ENCODE results near the gene FOXP1.
A peak's percentile ranks its signal among the peaks of the same experiment; 100 is the strongest.

FOXP1 gene

GRCh38 chr3:71119171-71119570, 464.4 kb downstream of the FOXP1 start:
- Histone ChIP-seq H3K27ac (ENCODE audit: low read depth in 2 of 2, low read length in 2 of 2) (peak overlapping the region; percentile 54 to 81), H3K9ac (ENCODE audit: low read depth in 1 of 2, low read length in 2 of 2) (peak overlapping the region in 1 of 2 donors; percentile 44), H3K4me3 (ENCODE audit: low read length in 2 of 2) (peak overlapping the region in 1 of 2 donors; percentile 25), H3K27me3 (ENCODE audit: control insufficient read depth in 2 of 2, insufficient read depth in 2 of 2, low read length in 2 of 2) (no peaks in the 10 kb centered on the region), H3K4me1 (ENCODE audit: control insufficient read depth in 2 of 2, insufficient read depth in 2 of 2, low read length in 2 of 2) (peaks cover 15 to 40% of the 10 kb centered on the region in 2 donors), H3K36me3 (ENCODE audit: control insufficient read depth in 2 of 2, insufficient read depth in 2 of 2, low read length in 2 of 2) (peaks cover 0 to 4% of the 10 kb centered on the region in 2 donors), H3K9me3 (ENCODE audit: control insufficient read depth in 2 of 2, low read length in 2 of 2) (no peaks in the 10 kb centered on the region)

DNA sequence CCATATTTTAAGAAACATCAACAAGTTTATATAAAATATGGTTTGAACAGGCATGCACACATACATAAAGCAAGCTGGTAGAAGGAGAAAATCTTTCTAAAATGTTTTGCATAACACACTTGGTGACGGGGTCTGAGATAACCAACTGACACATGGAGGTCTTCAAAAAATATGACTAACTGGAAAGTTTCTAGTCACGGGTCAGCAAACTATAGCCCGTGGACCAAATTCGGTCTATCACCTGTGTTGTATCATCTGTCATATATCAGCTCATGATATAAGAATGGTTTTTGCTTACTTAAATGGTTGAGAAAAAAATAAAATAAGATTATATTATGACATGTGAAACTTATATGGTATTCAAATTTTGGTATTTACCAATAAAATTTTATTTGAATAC, 465.1 kb downstream of the FOXP1 start:
- H3K9ac ChIP-seq (ENCODE audit: low read depth in 1 of 2, low read length in 2 of 2): no peak overlapping the region
- H3K4me1 ChIP-seq (ENCODE audit: control insufficient read depth in 2 of 2, insufficient read depth in 2 of 2, low read length in 2 of 2): peaks cover 15 to 40% of the 10 kb centered on the region in 2 donors
- H3K4me3 ChIP-seq (ENCODE audit: low read length in 2 of 2): no peak overlapping the region
- peaks cover 0 to 4% of the 10 kb centered on the region in 2 donors for H3K36me3 ChIP-seq (ENCODE audit: control insufficient read depth in 2 of 2, insufficient read depth in 2 of 2, low read length in 2 of 2)
- no peaks in the 10 kb centered on the region for H3K27me3 ChIP-seq (ENCODE audit: control insufficient read depth in 2 of 2, insufficient read depth in 2 of 2, low read length in 2 of 2)
- H3K9me3 ChIP-seq (ENCODE audit: control insufficient read depth in 2 of 2, low read length in 2 of 2): no peaks in the 10 kb centered on the region
- peak overlapping the region; percentile 52 to 81 for H3K27ac ChIP-seq (ENCODE audit: low read depth in 2 of 2, low read length in 2 of 2)

DNA sequence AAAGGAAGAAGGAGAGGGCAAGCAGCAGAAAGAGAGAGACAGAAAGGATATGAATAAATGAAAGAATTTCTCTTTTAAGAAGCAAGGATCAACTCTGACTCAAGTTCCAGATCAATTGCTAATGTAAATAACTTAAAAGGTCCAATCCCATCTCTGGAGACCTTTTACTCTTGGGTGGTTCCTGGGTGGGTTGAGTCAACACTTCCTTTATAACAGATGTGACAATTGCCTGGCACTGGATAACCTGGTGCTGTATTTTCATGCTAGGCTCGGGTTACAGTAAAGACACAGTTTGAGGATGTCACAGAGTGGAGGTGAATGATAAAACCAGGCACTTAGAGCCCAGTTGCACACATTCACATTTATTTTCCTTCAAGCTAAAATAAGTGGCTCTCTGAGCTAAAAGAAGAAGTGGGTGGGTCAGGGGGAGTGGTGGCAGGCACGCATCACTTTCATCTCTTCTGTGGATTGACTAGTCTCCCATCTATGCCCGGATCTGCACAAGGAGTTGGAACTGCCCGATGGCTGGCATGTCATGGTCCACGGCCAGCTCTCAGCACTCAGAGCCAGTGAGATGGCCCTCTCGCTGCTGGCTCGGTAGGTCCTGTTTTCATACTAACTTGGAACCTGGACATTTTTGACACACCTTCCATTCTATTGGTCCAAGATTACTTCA, 465.8 kb downstream of the FOXP1 start:
- Histone ChIP-seq H3K27ac (ENCODE audit: low read depth in 2 of 2, low read length in 2 of 2) (peak overlapping the region; percentile 52 to 68), H3K4me1 (ENCODE audit: control insufficient read depth in 2 of 2, insufficient read depth in 2 of 2, low read length in 2 of 2) (peaks cover 15 to 40% of the 10 kb centered on the region in 2 donors)

GRCh38 chr3:71114610-71115009, 468.9 kb downstream of the FOXP1 start:
- H3K9me3 ChIP-seq (ENCODE audit: control insufficient read depth in 2 of 2, low read length in 2 of 2): no peaks in the 10 kb centered on the region
- peaks cover 11 to 18% of the 10 kb centered on the region in 2 donors for H3K36me3 ChIP-seq (ENCODE audit: control insufficient read depth in 2 of 2, insufficient read depth in 2 of 2, low read length in 2 of 2)
- H3K9ac ChIP-seq (ENCODE audit: low read depth in 1 of 2, low read length in 2 of 2): no peak overlapping the region
- H3K4me3 ChIP-seq (ENCODE audit: low read length in 2 of 2): no peak overlapping the region
- peaks cover 10 to 27% of the 10 kb centered on the region in 2 donors for H3K4me1 ChIP-seq (ENCODE audit: control insufficient read depth in 2 of 2, insufficient read depth in 2 of 2, low read length in 2 of 2)
- H3K27ac ChIP-seq (ENCODE audit: low read depth in 2 of 2, low read length in 2 of 2): no peak overlapping the region
- no peaks in the 10 kb centered on the region for H3K27me3 ChIP-seq (ENCODE audit: control insufficient read depth in 2 of 2, insufficient read depth in 2 of 2, low read length in 2 of 2)

More for the DNA sequence above, 465.8 kb downstream of the FOXP1 start:
- H3K36me3 ChIP-seq (ENCODE audit: control insufficient read depth in 2 of 2, insufficient read depth in 2 of 2, low read length in 2 of 2): no peaks in the 10 kb centered on the region
- H3K4me3 ChIP-seq (ENCODE audit: low read length in 2 of 2): peak overlapping the region; percentile 0 to 21
- no peaks in the 10 kb centered on the region for H3K27me3 ChIP-seq (ENCODE audit: control insufficient read depth in 2 of 2, insufficient read depth in 2 of 2, low read length in 2 of 2)
- no peaks in the 10 kb centered on the region for H3K9me3 ChIP-seq (ENCODE audit: control insufficient read depth in 2 of 2, low read length in 2 of 2)
- H3K9ac ChIP-seq (ENCODE audit: low read depth in 1 of 2, low read length in 2 of 2): no peak overlapping the region

GRCh38 chr3:71112576-71112975, 471.0 kb downstream of the FOXP1 start:
- peaks cover 18% of the 10 kb centered on the region in 2 donors for H3K36me3 ChIP-seq (ENCODE audit: control insufficient read depth in 2 of 2, insufficient read depth in 2 of 2, low read length in 2 of 2)
- no peak overlapping the region for H3K4me3 ChIP-seq (ENCODE audit: low read length in 2 of 2)
- H3K27me3 ChIP-seq (ENCODE audit: control insufficient read depth in 2 of 2, insufficient read depth in 2 of 2, low read length in 2 of 2): no peaks in the 10 kb centered on the region
- H3K9me3 ChIP-seq (ENCODE audit: control insufficient read depth in 2 of 2, low read length in 2 of 2): no peaks in the 10 kb centered on the region
- peaks cover 5 to 19% of the 10 kb centered on the region in 2 donors for H3K4me1 ChIP-seq (ENCODE audit: control insufficient read depth in 2 of 2, insufficient read depth in 2 of 2, low read length in 2 of 2)
- no peak overlapping the region for H3K9ac ChIP-seq (ENCODE audit: low read depth in 1 of 2, low read length in 2 of 2)
- no peak overlapping the region for H3K27ac ChIP-seq (ENCODE audit: low read depth in 2 of 2, low read length in 2 of 2)

- Histone ChIP-seq H3K36me3 (ENCODE audit: control insufficient read depth in 2 of 2, insufficient read depth in 2 of 2, low read length in 2 of 2) (peaks cover 18% of the 10 kb centered on the region in 2 donors), H3K9ac (ENCODE audit: low read depth in 1 of 2, low read length in 2 of 2) (no peak overlapping the region), H3K9me3 (ENCODE audit: control insufficient read depth in 2 of 2, low read length in 2 of 2) (no peaks in the 10 kb centered on the region), H3K4me3 (ENCODE audit: low read length in 2 of 2) (no peak overlapping the region), H3K27ac (ENCODE audit: low read depth in 2 of 2, low read length in 2 of 2) (no peak overlapping the region), H3K4me1 (ENCODE audit: control insufficient read depth in 2 of 2, insufficient read depth in 2 of 2, low read length in 2 of 2) (peaks cover 3 to 14% of the 10 kb centered on the region in 2 donors), H3K27me3 (ENCODE audit: control insufficient read depth in 2 of 2, insufficient read depth in 2 of 2, low read length in 2 of 2) (no peaks in the 10 kb centered on the region)
These were observed 471.6 kb downstream of the FOXP1 start for GRCh38 chr3:71111784-71112440.

DNA sequence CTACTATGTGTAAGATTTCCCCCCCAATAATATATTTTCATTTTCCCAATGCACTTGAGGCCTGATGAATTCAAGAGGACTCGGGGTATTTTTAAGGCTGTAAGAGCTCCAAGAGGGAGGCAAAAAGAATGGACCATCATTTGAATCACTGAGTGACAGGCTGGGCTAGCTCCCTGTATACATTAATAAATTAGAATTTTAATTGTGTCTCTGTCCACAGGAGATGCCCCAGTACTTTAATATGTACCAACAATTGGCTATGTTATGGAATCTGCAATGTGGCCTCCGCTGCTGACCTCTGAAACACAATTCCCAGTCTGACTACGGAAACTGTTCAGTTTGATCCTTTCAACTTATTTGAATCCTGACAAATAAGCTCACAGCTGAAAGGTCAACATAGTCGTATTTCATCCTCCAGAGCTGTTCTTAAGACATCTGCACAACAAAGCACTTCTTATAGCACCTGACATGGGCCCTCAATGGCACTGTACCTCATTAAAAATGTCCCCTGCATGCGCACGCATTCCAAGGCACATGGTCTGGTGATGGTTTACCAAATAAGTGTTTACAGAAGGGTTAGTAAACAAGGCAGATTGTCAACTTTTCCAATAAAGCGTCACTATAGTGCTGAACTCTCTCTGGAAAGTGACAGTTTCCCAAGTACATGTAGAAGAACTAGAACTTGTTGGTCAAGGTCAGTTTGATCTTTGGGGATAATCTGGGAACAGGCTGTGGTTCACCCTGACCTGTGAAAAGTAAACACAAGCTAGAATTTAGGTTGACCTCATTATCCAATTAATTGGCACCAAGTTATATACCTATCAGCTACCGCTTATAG, 472.9 kb downstream of the FOXP1 start:
- H3K27me3 ChIP-seq (ENCODE audit: control insufficient read depth in 2 of 2, insufficient read depth in 2 of 2, low read length in 2 of 2): no peaks in the 10 kb centered on the region
- no peak overlapping the region for H3K9ac ChIP-seq (ENCODE audit: low read depth in 1 of 2, low read length in 2 of 2)
- no peak overlapping the region for H3K4me3 ChIP-seq (ENCODE audit: low read length in 2 of 2)
- H3K4me1 ChIP-seq (ENCODE audit: control insufficient read depth in 2 of 2, insufficient read depth in 2 of 2, low read length in 2 of 2): peaks cover 8 to 14% of the 10 kb centered on the region in 2 donors
- H3K9me3 ChIP-seq (ENCODE audit: control insufficient read depth in 2 of 2, low read length in 2 of 2): no peaks in the 10 kb centered on the region
- H3K36me3 ChIP-seq (ENCODE audit: control insufficient read depth in 2 of 2, insufficient read depth in 2 of 2, low read length in 2 of 2): peaks cover 18% of the 10 kb centered on the region in 2 donors
- no peak overlapping the region for H3K27ac ChIP-seq (ENCODE audit: low read depth in 2 of 2, low read length in 2 of 2)

GRCh38 chr3:71109977-71110285, 473.6 kb downstream of the FOXP1 start:
- H3K27ac ChIP-seq (ENCODE audit: low read depth in 2 of 2, low read length in 2 of 2): peak overlapping the region; percentile 7 to 28

DNA sequence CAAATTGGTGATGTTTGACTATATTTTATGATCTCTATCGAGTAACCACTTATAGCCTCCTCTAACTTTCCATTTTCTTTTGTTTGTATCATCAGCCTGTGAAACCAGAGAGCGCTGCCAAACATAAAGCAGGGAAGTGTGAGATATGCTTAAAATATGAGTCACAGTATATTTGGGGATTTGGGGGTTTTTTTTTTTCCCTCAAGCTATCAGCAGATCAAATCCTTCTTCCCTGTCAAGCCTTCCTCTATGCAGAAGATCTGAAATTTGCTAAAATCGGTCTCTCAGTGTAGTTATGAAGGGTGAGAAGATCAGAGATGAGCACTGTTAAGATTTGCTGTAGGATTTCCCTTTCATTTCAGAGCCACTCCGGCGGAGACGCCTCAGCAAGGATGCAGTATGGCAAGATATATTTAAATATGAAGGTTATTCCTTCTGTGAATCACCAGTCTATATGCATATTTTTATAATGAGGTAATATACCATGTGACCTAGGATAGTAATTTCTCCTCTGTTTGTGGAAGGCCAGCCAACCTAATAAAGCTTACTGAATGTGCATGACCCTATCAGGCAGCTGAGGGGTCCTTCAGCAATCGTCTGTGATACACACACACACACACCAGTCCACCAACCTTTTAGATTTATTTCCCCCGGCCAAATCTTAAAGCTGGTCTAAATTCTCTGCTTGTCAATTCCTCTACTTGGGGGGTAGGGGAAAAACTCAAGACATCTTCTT, 474.1 kb downstream of the FOXP1 start:
- Histone ChIP-seq H3K9me3 (ENCODE audit: control insufficient read depth in 2 of 2, low read length in 2 of 2) (no peaks in the 10 kb centered on the region), H3K4me3 (ENCODE audit: low read length in 2 of 2) (no peak overlapping the region), H3K27me3 (ENCODE audit: control insufficient read depth in 2 of 2, insufficient read depth in 2 of 2, low read length in 2 of 2) (no peaks in the 10 kb centered on the region), H3K9ac (ENCODE audit: low read depth in 1 of 2, low read length in 2 of 2) (peak overlapping the region in 1 of 2 donors; percentile 8), H3K4me1 (ENCODE audit: control insufficient read depth in 2 of 2, insufficient read depth in 2 of 2, low read length in 2 of 2) (peaks cover 10 to 14% of the 10 kb centered on the region in 2 donors), H3K36me3 (ENCODE audit: control insufficient read depth in 2 of 2, insufficient read depth in 2 of 2, low read length in 2 of 2) (peaks cover 21 to 24% of the 10 kb centered on the region in 2 donors), H3K27ac (ENCODE audit: low read depth in 2 of 2, low read length in 2 of 2) (peak overlapping the region; percentile 7 to 28)

More at GRCh38 chr3:71109977-71110285, 473.6 kb downstream of the FOXP1 start:
- H3K4me1 ChIP-seq (ENCODE audit: control insufficient read depth in 2 of 2, insufficient read depth in 2 of 2, low read length in 2 of 2): peaks cover 10 to 14% of the 10 kb centered on the region in 2 donors
- H3K9me3 ChIP-seq (ENCODE audit: control insufficient read depth in 2 of 2, low read length in 2 of 2): no peaks in the 10 kb centered on the region
- H3K27me3 ChIP-seq (ENCODE audit: control insufficient read depth in 2 of 2, insufficient read depth in 2 of 2, low read length in 2 of 2): no peaks in the 10 kb centered on the region
- no peak overlapping the region for H3K9ac ChIP-seq (ENCODE audit: low read depth in 1 of 2, low read length in 2 of 2)
- H3K36me3 ChIP-seq (ENCODE audit: control insufficient read depth in 2 of 2, insufficient read depth in 2 of 2, low read length in 2 of 2): peaks cover 21 to 22% of the 10 kb centered on the region in 2 donors
- no peak overlapping the region for H3K4me3 ChIP-seq (ENCODE audit: low read length in 2 of 2)

All from mucosa of rectum (tissue), 2 donors.